SK-MEL-5 (cell line): Measurements from ENCODE around the gene CALR3. TPM values are rescaled to one million over a fixed set of nuclear protein-coding genes. Genes with fewer than 3 reads are reported as not detected.

Source experiments
- small RNA-seq, 2 experiments: library from RNA; depleted of rRNA; stranded (forward); fragments of <200 nt; gene quantifications; one replicate each; pipeline ENCODE3, GENCODE V24; 2014
- total RNA-seq: library from RNA; depleted of rRNA; stranded (reverse); fragments of >200 nt; shearing (Covaris generic); gene quantifications from 2 replicates; pipeline ENCODE4 v1.2.3, GENCODE V29; 2014; rRNA removed

The CALR3 gene
- total RNA-seq, 1 experiment from 2014 or later, result 0.53 TPM

Small RNA genes within 50 kb of the gene (small RNA-seq; reads per million reads assigned to genes)
- gene RN7SL146P, result 0 reads per million in 2 experiments

Other genes starting within 250 kb of the CALR3 start
- 1.5 and 2.5 TPM in 2 replicates for gene KLF2, start 171.3 kb downstream of the CALR3 start, total RNA-seq
- gene EPS15L1, start 24.2 kb downstream of the CALR3 start, total RNA-seq, result 4.7 and 4.8 TPM in 2 replicates
- gene C19orf44, start 227 bp upstream of the CALR3 start, total RNA-seq, result 2.2 and 2.6 TPM in 2 replicates
- gene CHERP, start 46.3 kb upstream of the CALR3 start, total RNA-seq, result 2.0 and 2.4 TPM in 2 replicates
- gene SLC35E1, start 76.2 kb upstream of the CALR3 start, total RNA-seq, result 19.8 and 26.9 TPM in 2 replicates
- 4.8 and 5.5 TPM in 2 replicates for gene MED26, start 132.0 kb upstream of the CALR3 start, total RNA-seq
- 80.3 and 90.8 TPM in 2 replicates for gene SMIM7, start 164.0 kb upstream of the CALR3 start, total RNA-seq
- 0.24 and 0.27 TPM in 2 replicates for gene TMEM38A, start 165.0 kb upstream of the CALR3 start, total RNA-seq
- gene NWD1, start 223.7 kb upstream of the CALR3 start, total RNA-seq, result 0.16 and 0.21 TPM in 2 replicates